NCI-H2107 treated with DMSO at 0.1 percent for 48 hours (cell line): ENCODE results near the gene FGD4.
"Not testable (repeated sequence)": the region's sequence is repeated elsewhere in the genome, so short reads cannot be mapped to it uniquely, and the experiment has no call there.

Experiments
- DNase-seq: peaks from one replicate; lab custom pipeline; 2025; ENCODE audit not compliant: unreplicated experiment; lab: John Stamatoyannopoulos, UW

The FGD4 gene

DNA sequence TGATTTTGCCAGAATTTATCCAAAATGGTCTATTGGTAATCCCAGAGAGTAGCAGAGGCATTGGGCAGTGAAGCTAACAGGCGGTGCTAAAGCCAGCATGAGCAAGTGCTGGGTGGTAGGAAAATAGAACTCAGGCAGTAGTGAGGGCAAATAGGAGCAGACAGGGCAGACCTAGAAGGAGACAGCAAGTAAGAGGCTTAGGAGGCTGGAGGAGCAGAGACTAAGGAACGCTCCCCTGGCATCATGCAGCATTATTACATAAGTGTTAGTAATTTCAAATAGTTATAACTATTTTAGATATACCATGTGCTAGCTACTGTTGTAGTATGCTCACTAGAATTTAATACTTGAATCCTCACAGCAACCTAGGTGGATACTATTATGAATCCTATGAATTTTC is 151.7 kb downstream of the FGD4 start:
- DNase-seq, result no peak

- no peak for DNase-seq
Measured at GRCh38 chr12:32558903-32559302, 159.5 kb downstream of the FGD4 start.

DNA sequence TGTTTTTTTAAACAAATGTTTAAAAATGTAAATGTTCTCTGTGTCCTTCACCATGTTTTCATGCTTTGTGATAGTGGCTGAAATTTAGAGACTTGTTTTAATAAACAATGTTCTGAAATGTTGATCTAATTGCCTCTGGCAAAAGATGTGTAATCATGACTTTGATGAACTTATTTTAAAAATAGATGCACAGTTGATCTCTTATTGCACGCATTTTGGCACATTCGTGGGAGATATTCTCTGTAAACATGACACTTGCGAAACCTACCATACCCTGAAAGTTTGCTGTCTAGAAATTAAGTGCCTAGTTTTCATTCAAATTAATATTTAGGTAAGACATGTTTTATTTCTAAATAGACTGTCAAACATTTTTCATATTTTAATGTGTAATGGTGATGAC is 160.1 kb downstream of the FGD4 start:
- no peak for DNase-seq

DNA sequence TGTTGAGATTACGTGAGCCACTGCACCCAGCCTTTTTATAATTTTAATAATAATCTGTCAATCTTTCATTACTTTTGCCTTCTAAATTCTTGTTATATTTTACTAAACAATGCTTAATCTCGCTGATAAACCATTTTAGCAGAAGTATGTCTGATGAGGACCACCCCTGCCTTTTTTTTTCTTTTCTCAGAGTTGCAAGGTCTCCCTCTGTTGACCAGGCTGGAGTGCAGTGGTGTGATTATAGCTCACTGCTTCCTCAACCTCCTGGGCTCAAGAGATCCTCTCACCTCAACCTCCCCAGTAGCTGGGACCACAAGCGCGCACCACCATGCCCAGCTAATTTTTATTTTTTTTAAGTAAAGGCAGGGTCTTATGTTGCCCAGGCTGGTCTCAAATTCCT is 161.2 kb downstream of the FGD4 start:
- DNase-seq, result no peak

GRCh38 chr12:32561931-32562341 is 162.6 kb downstream of the FGD4 start:
- DNase-seq, result no peak

DNA sequence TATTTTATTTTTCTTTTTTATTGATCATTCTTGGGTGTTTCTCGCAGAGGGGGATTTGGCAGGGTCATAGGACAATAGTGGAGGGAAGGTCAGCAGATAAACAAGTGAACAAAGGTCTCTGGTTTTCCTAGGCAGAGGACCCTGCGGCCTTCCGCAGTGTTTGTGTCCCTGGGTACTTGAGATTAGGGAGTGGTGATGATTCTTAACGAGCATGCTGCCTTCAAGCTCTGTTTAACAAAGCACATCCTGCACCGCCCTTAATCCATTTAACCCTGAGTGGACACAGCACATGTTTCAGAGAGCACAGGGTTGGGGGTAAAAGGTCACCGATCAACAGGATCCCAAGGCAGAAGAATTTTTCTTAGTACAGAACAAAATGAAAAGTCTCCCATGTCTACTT is 163.1 kb downstream of the FGD4 start:
- not testable (repeated sequence) for DNase-seq

GRCh38 chr12:32566663-32567295 is 167.4 kb downstream of the FGD4 start:
- no peak for DNase-seq

GRCh38 chr12:32567296-32567674 is 167.9 kb downstream of the FGD4 start:
- no peak for DNase-seq

- no peak for DNase-seq
Measured at GRCh38 chr12:32568228-32568627, 168.9 kb downstream of the FGD4 start.

GRCh38 chr12:32569259-32569658 is 169.9 kb downstream of the FGD4 start:
- DNase-seq, result peak; percentile 31

- DNase-seq, result no peak
Measured at GRCh38 chr12:32574585-32574984, 175.2 kb downstream of the FGD4 start.

GRCh38 chr12:32577328-32577727 is 178.0 kb downstream of the FGD4 start:
- DNase-seq, result no peak

GRCh38 chr12:32583534-32583933 is 184.2 kb downstream of the FGD4 start:
- DNase-seq, result no peak

DNA sequence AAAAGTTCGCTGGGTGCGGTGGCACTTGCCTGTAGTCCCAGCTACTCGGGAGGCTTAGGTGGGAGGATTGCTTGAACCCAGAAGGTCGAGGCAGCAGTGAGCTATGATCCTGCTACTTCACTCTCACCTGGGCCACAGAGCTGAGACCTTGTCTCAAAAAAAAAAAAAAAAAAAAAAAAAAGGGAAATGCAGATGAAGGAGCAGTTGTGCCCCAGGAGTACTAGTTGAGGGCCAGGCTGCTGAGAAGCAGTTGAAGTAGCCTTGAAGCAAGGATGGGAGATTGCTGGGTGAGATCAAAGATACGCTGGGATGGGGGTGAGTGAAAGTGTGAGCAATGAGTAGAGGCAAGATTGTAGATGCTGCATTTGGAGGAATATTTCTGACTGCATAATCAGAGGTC is 186.3 kb downstream of the FGD4 start:
- DNase-seq, result no peak

- DNase-seq, result no peak
Measured at GRCh38 chr12:32586390-32586789, 187.0 kb downstream of the FGD4 start.

GRCh38 chr12:32587581-32588495 is 188.5 kb downstream of the FGD4 start:
- no peak for DNase-seq

DNA sequence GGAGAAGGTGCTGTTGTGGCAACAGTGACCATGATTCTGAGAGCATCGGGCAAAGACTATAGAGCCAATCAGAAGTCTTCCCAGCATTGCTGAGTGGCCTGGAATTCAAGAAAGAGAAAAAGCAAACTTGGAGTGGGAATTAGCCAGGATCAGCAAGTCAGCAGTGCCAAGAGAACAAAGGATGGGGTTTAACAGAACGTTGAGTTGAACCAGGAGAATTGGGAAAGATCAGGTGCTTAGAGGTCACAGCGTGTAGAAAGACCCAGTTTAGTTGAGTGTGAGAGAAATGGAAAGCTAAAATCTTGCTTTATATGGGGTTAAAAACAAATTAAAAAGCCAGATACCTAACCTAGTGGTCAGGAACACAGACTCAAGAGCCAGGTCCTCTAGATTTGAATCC is 189.2 kb downstream of the FGD4 start:
- no peak for DNase-seq

DNA sequence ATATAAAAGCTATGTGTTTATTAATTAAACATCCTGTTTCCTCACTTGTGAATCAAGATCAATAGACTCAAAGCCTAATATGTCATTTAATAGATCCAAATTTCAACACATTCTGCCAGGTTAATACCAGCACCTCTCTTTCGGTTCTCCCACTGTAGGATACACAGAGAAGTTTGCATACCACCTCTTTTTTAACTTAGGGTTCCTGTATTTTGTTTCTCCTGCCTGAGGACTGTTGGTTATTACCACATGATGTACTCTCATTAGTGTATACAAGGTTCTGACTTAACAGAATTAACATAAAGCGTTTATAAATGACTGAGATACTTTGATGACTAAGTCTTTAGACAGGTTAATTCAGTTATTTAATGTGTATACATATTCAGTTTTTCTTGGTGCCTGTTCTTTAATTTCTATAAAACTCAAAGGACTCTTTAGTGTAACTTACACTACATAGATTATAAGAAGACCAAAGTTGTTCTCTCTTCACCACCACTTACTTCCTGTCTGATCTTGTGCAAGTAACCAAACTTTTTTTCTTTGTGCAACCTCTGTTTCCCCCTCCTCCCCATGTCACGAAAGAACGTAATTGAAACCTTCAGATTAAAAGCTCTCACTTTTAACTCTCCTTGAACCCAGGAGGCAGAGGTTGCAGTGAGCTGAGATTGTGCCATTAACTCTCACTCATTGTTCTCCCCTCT is 190.0 kb downstream of the FGD4 start:
- DNase-seq, result no peak

GRCh38 chr12:32595251-32595650 is 195.9 kb downstream of the FGD4 start:
- DNase-seq, result peak; percentile 39

DNA sequence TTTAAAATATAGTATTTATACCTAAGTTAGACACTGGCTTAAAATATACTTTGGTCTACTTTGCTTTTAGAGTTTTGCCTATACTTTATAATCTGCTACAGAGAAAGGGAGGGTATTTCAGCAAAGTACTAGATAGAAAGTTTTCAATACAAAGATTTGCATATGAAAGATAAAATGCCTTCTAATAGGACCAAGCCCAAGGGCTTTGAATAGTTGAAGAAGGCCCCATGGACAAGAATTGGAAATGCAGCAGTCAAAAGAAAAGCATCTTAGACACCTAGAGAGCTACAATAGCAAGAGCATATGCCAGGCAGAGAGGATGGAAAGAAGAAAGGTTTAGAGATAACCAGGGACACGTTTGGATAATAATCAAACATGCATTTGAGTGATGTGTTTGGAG is 196.7 kb downstream of the FGD4 start:
- DNase-seq, result no peak

GRCh38 chr12:32598688-32599087 is 199.3 kb downstream of the FGD4 start:
- DNase-seq, result no peak

DNA sequence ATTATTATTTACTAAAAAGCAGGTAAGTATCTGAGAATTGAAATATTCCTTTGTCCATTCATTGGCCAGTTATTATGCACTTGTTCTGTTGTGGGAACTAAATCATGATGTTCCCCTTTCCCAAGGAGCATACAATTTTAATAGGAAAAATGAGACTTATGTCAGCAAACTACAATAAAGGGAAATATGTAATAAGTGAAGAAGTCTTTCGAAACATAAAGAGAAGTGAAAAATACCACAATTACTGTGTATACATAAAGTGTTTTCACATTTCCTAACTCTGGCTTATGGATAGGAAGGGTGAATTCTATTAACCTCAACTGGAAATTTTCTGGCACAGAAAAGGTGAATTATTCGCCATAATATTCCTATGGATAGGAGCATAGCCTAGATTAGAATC is 201.3 kb downstream of the FGD4 start:
- DNase-seq, result no peak
